Liver (tissue), 3 donors: ENCODE measurements around the gene STK35.

Experiments
- ATF3 ChIP-seq: IDR thresholded peaks from 2 replicates; pipeline ENCODE4 v1.6.1; 2016; ENCODE audit warnings: antibody characterized with exemption
- CTCF ChIP-seq: fragments of 150-350 bp; IDR thresholded peaks from 2 replicates; pipeline ENCODE4 v1.5.1; 2017; ENCODE audit warnings: improper control_type of control experiment, low read depth, low read length; ENCODE audit not compliant: missing input control
- EGR1 ChIP-seq, 2 donors: IDR thresholded peaks; 2 replicates each; pipeline ENCODE4 v1.6.1; 2016 to 2018; ENCODE audit warnings: antibody characterized with exemption in 2 of 2, low read depth in 2 of 2
- GABPA ChIP-seq, 2 donors: IDR thresholded peaks in 1 of 2; conservative IDR thresholded peaks in 1 of 2; 2 replicates each; pipeline ENCODE4 v1.6.1; 2016; ENCODE audit warnings: antibody characterized with exemption in 2 of 2, mild to moderate bottlenecking in 1 of 2, moderate library complexity in 1 of 2
- HNF4A ChIP-seq, 2 donors: conservative IDR thresholded peaks; 2 replicates each; pipeline ENCODE4 v1.6.1; 2016; ENCODE audit warnings: antibody characterized with exemption in 2 of 2, mild to moderate bottlenecking in 2 of 2
- HNF4G ChIP-seq: IDR thresholded peaks from 2 replicates; pipeline ENCODE4 v1.6.1; 2016; ENCODE audit warnings: antibody characterized with exemption
- JUND ChIP-seq, 2 donors: IDR thresholded peaks; 2 replicates each; pipeline ENCODE4 v1.6.1; 2016; ENCODE audit warnings: antibody characterized with exemption in 2 of 2
- MAX ChIP-seq: IDR thresholded peaks from 2 replicates; pipeline ENCODE4 v1.6.1; 2016; ENCODE audit warnings: antibody characterized with exemption
- RAD21 ChIP-seq, 2 donors: IDR thresholded peaks; 2 replicates each; pipeline ENCODE4 v1.6.1; 2016; ENCODE audit warnings: antibody characterized with exemption in 2 of 2, mild to moderate bottlenecking in 2 of 2
- REST ChIP-seq: IDR thresholded peaks from 2 replicates; pipeline ENCODE4 v1.6.1; 2016; ENCODE audit warnings: antibody characterized with exemption, mild to moderate bottlenecking
- RXRA ChIP-seq, 2 donors: IDR thresholded peaks; 2 replicates each; pipeline ENCODE4 v1.6.1; 2017 to 2018; ENCODE audit warnings: antibody characterized with exemption in 2 of 2, mild to moderate bottlenecking in 1 of 2
- TAF1 ChIP-seq: conservative IDR thresholded peaks from 2 replicates; pipeline ENCODE4 v1.6.1; 2016; ENCODE audit warnings: antibody characterized with exemption, mild to moderate bottlenecking
- YY1 ChIP-seq: IDR thresholded peaks from 2 replicates; pipeline ENCODE4 v1.6.1; 2016; ENCODE audit warnings: antibody characterized with exemption, mild to moderate bottlenecking
- ZBTB33 ChIP-seq: IDR thresholded peaks from 2 replicates; pipeline ENCODE4 v1.6.1; 2016; ENCODE audit warnings: antibody characterized with exemption
- donor health status: healthy.
- donor health status: healthy.

- TF ChIP-seq CTCF (no peak), TAF1 (no peak), YY1 (no peak), HNF4A (conservative IDR thresholded peaks at IDR 0.05) (no peak), JUND (IDR thresholded peaks at IDR 0.05) (no peak), MAX (no peak), RAD21 (IDR thresholded peaks at IDR 0.05) (no peak), REST (no peak), ZBTB33 (no peak), HNF4G (no peak), EGR1 (IDR thresholded peaks at IDR 0.05; ENCODE audit: low read depth in 2 of 2) (no peak), GABPA (IDR thresholded peaks at IDR 0.05 in 1 of 2, conservative IDR thresholded peaks at IDR 0.05 in 1 of 2) (no peak), ATF3 (no peak), RXRA (IDR thresholded peaks at IDR 0.05) (no peak)
These were observed 48.9 kb upstream of the STK35 start for GRCh38 chr20:2052741-2053140.
